GM19043 (cell line): ENCODE data around the gene PIGBOS1.
A peak's percentile ranks its signal among the peaks of the same experiment; 100 is the strongest.

Experiments used
- ATAC-seq: cut with Tn5 transposase; IDR thresholded peaks from one replicate; pipeline ENCODE4 v1.9.1; 2021; ENCODE audit warnings: low read depth; ENCODE audit not compliant: unreplicated experiment

Gene PIGBOS1

GRCh38 chr15:55318588-55319494 is at the start of gene PIGBOS1, which contains the start of gene PIGB:
Gene PIGBOS1, minus strand, starts transcription at chr15:55319123. Its CDS starts 1,331 bp downstream, at chr15:55317792.
Gene PIGB, plus strand, starts transcription at chr15:55319222. Its CDS starts 29 bp downstream, at chr15:55319251.
- ATAC-seq: peak; percentile 87

- ATAC-seq: no peak
Observed at GRCh38 chr15:55366981-55367380, 48.1 kb upstream of the PIGBOS1 start.

GRCh38 chr15:55362641-55363040 is 43.7 kb upstream of the PIGBOS1 start:
- no peak for ATAC-seq

DNA sequence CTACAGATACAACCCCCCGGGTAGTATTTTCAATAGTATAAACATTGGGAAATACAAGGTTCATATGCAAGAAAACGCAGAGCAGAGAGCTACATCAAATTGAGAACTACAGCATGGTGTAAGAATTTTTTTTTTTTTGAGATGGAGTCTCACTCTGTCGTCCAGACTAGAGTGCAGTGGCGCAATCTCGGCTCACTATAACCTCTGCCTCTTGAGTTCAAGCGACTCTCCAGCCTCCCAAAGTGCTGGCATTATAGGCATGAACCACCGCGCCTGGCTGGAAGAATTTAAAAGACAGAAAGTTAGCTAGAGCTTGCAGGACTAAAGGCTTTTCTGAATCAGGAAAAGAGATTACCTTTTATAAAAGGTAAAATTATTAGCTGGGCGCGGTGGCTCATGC is 42.1 kb upstream of the PIGBOS1 start:
- no peak for ATAC-seq

GRCh38 chr15:55360256-55360655 is 41.3 kb upstream of the PIGBOS1 start:
- no peak for ATAC-seq

DNA sequence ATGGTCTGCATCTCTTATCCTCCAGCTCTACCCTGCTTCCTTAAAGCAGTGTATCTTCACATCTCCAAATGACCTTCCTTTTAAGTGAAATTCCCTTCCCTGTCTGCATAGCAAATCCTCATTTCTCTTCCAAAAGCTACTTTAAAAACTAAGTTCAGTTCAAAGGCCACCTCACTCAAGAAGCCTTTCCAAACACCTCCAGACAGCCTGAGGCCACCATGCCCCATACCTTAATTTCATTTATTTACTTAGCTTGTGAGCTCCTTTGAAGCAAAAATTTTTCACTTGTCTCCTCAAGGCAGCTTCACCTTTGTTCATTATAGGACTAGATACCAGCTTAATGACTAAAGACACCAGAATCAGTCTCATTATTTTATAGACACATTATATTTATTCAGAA is 39.5 kb upstream of the PIGBOS1 start:
- ATAC-seq: no peak

DNA sequence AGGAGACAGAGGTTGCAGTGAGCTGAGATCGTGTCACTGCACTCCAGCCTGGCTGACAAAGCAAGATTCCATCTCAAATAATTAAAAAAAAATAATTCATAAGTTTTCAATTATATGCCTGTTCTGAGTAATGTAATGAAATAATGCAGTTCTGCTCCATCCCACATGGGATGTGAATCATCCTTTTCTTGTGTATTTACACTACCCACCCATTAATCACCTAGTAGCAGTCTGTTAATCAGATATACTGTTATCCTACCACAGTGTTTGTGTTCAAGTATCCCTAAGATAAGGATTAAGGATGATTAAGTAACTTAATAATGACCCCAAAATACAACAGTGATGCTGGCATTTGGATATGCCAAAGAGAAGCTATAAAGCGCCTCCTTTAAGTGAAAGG is 38.9 kb upstream of the PIGBOS1 start:
- ATAC-seq: no peak

DNA sequence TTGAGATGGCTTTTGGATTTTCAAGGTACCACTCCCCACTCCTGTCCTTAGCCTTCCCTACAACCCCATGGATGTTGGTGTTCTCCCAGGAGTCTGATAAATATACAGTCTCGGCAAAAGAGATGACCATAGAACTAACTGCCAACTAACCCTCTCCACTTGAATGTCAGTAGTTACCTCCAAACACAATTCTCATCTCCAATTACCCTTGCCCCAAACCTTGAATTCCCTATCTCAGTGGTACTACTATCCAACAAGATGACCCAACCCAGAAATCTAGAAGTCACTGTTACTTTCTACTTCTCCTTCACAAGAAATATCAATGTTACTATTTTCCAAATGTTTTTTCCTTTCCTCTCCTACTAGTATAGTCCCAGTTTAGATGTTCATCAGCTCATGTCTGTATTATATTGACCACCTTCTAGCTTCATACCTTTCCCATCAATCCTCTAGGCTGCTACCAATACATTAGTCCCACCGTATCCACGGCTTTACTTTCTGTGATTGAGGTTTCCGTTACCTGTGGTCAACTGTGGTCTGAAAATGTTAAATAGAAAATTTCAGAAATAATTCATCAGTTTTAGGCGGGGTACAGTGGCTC is 38.2 kb upstream of the PIGBOS1 start:
- ATAC-seq: no peak

GRCh38 chr15:55353025-55353424 is 34.1 kb upstream of the PIGBOS1 start:
- ATAC-seq: no peak

DNA sequence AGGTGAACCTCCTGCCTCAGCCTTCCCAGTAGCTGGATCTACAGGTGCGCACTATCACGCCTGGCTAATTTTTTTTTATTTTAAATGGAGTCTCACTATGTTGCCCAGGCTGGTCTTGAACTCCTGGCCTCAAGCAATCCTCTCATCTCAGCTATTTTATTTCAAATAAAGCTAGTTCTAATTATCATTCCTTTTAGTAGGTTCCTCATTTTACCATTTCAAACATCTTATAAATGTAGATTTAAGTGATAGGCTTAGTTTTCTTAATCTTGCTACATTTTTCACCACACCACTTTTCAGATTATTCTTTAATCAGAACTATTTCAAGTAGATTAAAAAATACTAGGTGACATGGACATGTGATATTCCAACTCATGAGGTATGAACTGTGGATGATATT is 30.4 kb upstream of the PIGBOS1 start:
- ATAC-seq: no peak

DNA sequence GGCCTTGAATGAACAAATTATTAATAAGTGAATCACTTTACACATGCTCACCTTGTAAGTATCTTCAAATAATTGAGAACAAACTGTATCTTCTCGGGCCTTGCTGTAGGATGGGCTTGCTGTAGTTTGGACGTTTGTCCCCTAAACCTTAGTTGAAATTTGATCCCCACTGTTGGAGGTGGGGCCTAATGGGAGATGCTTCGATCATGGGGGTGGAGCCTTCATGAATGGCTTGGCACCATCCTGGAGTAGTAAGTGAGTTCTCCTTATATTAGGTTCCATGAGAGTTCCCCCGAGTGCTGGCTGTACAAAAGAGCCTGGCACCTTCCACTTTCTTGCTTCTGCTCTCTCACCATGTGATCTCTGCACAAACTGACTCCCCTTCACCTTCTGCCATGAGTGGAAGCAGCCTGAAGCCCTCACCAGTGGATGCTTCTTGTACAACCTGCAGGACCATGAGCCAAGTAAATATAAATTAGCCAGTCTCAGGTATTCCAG is 29.4 kb upstream of the PIGBOS1 start:
- no peak for ATAC-seq

DNA sequence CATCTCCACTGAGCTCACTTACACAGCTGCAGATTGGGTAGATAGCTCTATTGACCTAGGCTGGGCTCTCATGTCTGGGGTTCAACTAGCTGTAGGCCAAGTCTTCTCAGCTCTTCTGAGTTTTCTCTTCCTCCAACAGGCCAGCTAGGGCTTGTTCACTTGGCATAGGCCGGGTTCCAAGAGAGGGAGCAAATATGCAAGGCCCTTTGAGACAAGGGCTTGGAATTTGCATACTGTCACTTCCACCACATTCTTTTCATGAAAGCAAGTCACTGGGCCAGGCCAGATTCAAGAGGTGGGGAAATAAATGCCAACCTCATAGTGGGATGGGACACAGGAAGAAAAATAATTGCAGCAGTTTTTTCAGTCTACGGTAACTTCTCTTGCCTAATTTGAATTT is 25.3 kb upstream of the PIGBOS1 start:
- ATAC-seq: no peak

- no peak for ATAC-seq
Observed at GRCh38 chr15:55343168-55343567, 24.2 kb upstream of the PIGBOS1 start.

- ATAC-seq: no peak
Observed at GRCh38 chr15:55337160-55337559, 18.2 kb upstream of the PIGBOS1 start.

DNA sequence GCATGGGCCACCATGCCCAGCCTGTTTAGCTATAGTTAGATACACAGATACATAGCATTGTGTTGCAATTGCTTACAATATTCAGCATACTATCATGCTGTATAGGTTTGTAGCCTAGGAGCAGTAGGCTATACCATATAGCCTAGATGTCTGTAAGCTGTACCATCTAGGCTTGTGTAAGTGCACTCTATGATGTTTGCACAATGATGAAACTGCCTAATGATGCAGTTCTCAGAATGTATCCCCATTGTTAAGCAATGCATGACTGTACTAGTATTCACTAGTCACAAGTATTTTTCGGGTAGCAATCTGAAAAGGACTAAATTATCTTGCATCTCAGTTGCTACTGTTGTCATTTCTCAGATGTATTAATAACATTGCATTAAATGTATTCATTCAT is 16.1 kb upstream of the PIGBOS1 start:
- no peak for ATAC-seq

DNA sequence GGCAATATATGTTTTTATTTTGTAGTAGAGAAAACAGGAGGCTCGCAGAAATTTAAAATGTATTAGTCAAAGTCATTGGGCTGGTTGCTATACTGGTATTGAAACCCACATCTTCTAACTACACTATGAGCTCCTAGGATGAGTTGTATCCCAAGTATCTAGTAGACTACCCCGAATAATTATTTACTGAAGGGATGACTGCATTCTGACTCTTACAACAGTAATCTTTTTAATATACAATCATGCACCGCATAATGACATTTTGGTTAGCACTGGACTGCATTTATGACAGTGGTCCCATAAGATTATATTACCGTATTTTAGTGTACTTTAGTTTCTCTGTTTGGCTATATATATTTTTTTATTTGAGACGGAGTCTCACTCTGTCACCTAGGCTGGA is 15.4 kb upstream of the PIGBOS1 start:
- ATAC-seq: no peak

- no peak for ATAC-seq
Observed at GRCh38 chr15:55327387-55327786, 8.5 kb upstream of the PIGBOS1 start.

DNA sequence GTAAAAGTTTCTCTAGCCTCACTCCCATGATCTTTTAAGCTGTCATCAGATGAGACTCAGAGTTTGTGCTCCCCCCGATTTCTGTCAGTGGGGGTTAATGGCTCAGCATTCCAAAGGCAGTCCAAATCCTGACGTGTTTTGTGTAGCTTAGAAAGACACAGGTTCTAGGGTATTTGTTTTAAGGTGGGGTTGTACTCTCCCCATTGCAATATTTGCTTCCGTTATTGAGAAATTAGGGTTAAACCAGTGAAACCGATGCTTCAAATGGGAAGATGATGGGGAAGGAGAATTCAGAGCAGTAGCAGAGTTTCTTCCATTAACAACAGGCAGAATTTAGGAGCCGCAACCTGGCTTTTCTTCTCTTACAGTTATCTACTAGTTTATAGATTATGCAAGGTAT is 3.5 kb upstream of the PIGBOS1 start:
- ATAC-seq: no peak

- ATAC-seq: no peak
Observed at GRCh38 chr15:55320963-55321362, 2.0 kb upstream of the PIGBOS1 start.

GRCh38 chr15:55320238-55320550 is 1.3 kb upstream of the PIGBOS1 start:
- ATAC-seq: no peak

DNA sequence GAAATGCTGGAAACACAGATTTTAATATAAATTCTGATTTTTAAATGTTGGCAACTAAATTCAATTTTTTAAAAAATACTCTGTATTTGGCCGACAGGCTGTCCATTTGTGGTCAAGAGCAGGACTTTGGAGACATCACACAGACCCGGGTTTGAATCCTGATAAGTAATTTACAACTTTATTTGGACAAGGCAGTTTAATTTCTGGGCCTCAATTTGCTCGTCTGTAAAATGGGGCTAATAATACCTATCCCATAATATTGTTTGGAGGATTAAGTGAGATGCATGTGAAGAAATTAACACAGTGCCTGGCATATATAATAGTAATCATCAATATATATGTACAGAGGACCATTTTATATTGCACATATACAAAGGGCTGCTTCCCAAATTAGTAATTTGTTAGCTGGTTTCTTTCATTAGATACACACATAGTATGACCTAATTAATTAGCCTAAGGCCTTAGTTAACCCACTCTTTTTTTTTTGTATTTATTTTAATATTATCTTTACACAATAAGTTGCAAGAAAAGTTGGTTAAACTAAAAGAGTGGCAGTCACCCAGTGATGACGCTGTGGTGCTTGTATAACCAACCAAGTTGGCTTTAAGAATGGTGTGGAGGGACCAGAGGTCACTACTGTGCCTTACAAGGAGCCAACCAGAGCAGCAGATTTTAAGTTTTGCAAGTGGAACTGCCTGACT is 764 bp upstream of the PIGBOS1 start:
- peak; percentile 39 for ATAC-seq
